Measurements from ENCODE around the gene TLX2.

The TLX2 gene

GRCh38 chr2:74511104-74511989 lies 2.9 kb upstream of the TLX2 start:
- DNase-seq (ENCODE audit: low read depth, low spot score) = no peak

DNA sequence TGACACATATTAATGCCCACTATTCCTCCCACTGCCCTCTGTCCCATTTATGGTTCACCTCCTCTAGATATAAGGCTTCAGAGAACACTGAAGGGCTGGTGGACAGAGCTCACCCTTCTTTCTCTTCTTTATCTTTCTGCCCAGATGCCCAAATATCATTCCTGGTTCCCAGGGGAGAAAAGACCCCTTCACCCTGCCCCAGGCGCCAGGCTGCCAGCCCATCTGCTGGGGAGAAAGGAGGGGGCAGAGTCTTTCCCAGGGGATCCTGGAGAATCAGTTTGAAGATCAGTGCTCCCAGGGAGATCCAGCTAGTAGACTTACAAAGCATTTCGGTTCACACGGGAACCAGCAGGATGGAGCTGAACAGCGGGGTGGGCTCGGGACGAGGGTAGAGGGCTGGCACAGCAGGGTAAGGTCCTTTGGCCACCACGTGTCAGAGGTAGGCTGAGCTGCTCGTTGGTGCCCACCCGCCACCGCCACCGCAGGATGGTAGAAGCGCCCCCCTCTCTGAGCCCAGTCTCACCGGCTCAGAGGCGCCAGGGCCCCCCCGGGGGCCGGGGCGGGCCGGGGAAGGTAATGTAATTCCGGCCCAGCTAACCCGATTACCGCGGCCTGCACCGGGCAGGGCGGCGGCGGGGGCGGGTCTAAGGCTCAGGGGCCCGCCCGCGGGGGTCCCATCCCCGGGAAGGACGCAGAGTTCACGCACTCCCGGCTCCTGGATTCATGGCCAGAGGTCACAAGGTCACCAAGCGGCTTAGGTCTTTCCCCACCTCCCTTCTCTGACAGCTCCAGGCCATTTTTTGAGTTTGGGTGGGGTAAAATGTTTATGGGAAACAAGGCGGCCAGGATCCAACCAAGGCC lies 1.3 kb upstream of the TLX2 start:
- no peak for DNase-seq (ENCODE audit: low read depth, low spot score)

- peak; percentile 45 for DNase-seq (ENCODE audit: low read depth, low spot score)
These were observed 464 bp upstream of the TLX2 start for GRCh38 chr2:74513605-74514367.

GRCh38 chr2:74515271-74515980 lies 1.2 kb downstream of the TLX2 start:
- peak; percentile 70 for DNase-seq (ENCODE audit: low read depth, low spot score)

DNA sequence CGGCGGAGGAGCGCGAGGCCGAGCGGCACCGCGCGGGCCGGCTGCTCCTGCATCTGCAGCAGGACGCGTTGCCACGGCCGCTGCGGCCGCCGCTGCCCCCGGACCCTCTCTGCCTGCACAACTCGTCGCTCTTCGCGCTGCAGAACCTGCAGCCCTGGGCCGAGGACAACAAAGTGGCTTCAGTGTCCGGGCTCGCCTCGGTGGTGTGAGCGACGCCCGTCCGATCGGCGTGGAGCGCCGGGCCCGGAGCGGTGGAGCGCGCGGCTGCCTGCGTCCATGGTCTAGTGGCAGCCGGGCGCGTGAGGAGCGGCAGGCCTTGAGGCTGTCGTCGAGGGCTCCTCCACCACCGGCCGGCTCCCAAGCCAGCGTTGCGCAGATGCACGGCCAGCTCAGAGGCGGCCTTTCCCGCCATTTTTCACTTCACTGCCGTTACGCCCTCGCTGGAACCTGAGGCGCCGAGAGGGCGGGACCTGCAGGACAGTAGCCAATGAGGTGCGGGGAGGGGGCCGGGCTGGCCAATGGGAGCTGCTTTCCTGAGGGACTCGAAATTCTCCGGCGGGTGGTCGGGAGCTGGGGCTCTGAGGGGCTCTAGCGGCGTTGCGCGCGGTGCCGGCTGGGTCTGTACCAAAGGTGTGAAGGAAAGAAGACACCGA lies 1.9 kb downstream of the TLX2 start:
- peak; percentile 85 for DNase-seq (ENCODE audit: low read depth, low spot score)

GRCh38 chr2:74516650-74517049 lies 2.4 kb downstream of the TLX2 start:
- no peak for DNase-seq (ENCODE audit: low read depth, low spot score)

DNA sequence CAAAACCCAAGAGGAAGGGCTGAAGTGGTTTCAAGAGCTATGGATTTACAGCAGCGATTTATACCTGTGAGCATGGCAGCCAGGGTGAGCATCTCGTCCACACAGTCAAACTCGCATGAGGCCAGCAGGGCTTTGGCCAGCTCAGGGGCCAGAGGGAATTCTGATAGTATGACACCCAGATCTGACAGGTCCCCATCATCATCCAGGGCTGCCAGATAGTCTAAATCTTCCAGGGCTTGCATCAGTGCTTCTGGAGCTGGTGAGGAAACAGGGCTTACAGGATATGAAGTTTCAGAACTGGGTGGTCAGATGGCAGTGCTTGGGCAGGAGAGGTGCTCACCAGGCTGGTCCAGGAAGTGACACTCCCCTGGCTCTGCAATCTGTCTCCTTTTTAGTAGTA lies 8.3 kb downstream of the TLX2 start:
- DNase-seq (ENCODE audit: low read depth, low spot score) = no peak

DNA sequence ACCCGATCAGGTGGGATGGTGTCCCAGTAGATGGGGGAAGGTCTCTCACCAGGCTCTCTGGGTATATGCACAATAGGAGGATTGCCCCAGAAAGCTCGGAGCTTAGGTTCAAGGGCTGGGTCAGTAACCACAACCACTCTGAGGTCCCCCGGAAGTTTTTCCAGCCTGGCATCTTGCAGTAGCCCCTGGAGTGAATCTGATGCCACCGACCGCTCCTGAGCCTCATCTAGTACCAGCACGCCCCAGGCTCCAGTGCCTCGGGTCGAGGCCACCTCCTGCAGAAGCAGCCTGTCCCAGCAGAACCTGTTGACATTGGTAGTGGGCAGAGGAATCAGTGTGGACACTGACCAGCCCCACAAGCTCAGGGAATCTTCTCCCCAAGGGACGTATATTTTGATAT lies 9.8 kb downstream of the TLX2 start:
- DNase-seq (ENCODE audit: low read depth, low spot score) = no peak

GRCh38 chr2:74524955-74525716 lies 10.9 kb downstream of the TLX2 start:
- DNase-seq (ENCODE audit: low read depth, low spot score) = no peak

- DNase-seq (ENCODE audit: low read depth, low spot score) = peak; percentile 40
These were observed 11.7 kb downstream of the TLX2 start, which contains the start of gene DQX1 for GRCh38 chr2:74525717-74526648. Gene DQX1, minus strand, starts transcription at chr2:74526231. Its CDS starts 502 bp downstream, at chr2:74525729.

DNA sequence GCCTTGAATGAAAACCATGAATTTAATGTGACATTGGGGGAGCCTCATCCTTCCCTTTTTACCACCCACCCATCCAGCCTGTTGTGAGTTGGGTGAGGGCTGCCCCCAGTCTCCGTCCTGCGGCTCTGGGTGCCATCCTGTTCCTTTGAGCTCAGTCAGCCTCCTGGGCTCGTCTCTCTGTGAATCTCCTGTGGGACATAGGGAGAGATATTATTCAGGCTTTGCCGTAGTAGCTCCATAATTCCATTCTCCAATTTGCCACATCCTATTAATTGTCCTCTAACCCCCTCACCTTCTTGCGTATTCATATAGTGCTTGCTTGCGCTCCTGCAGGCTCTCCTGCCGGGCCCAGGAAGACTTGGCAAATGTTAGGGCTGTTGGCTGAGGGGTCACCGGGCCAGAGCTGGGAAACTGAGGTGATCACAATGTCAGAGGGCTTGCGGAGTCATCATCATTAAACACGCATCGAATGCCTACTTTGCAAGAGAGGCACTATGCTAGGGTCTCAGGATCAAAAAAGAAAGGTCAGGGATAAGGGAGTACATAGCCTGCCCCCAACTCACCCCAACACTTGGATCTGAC lies 12.5 kb downstream of the TLX2 start:
- DNase-seq (ENCODE audit: low read depth, low spot score) = no peak

DNA sequence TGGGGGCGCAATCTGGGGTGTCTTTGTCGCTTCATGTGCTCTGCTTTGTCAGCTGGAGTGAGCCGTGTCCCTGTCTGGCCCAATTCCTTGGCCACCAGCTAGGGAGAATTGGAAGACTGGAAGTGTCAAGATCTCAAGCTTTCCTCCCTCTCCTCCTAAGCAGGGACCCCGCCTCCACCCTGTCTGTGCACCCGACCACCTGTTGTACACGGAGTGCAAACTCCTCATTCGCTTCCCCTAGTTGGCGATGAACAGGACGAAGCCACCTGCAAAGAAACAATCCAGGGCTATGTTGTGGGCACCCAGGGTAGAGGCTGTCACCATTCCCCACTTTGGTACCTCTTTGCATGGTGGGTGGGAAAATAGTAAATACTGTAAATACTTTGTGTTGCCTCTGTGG lies 13.5 kb downstream of the TLX2 start:
- no peak for DNase-seq (ENCODE audit: low read depth, low spot score)

GRCh38 chr2:74528600-74529356 lies 14.5 kb downstream of the TLX2 start:
- no peak for DNase-seq (ENCODE audit: low read depth, low spot score)

- peak; percentile 98 for DNase-seq (ENCODE audit: low read depth, low spot score)
These were observed 15.3 kb downstream of the TLX2 start, which contains the start of the genes AUP1 and HTRA2 for GRCh38 chr2:74529357-74530238. Gene AUP1, minus strand, starts transcription at chr2:74529706. Its CDS starts 77 bp downstream, at chr2:74529629. Gene HTRA2, plus strand, starts transcription at chr2:74529933. Its CDS starts 74 bp downstream, at chr2:74530007.

- DNase-seq (ENCODE audit: low read depth, low spot score) = peak; percentile 49
These were observed 16.3 kb downstream of the TLX2 start for GRCh38 chr2:74530239-74531187.
